ENCODE measurements around the gene GZF1.

- TF ChIP-seq, protein P1, sequence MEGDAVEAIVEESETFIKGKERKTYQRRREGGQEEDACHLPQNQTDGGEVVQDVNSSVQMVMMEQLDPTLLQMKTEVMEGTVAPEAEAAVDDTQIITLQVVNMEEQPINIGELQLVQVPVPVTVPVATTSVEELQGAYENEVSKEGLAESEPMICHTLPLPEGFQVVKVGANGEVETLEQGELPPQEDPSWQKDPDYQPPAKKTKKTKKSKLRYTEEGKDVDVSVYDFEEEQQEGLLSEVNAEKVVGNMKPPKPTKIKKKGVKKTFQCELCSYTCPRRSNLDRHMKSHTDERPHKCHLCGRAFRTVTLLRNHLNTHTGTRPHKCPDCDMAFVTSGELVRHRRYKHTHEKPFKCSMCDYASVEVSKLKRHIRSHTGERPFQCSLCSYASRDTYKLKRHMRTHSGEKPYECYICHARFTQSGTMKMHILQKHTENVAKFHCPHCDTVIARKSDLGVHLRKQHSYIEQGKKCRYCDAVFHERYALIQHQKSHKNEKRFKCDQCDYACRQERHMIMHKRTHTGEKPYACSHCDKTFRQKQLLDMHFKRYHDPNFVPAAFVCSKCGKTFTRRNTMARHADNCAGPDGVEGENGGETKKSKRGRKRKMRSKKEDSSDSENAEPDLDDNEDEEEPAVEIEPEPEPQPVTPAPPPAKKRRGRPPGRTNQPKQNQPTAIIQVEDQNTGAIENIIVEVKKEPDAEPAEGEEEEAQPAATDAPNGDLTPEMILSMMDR (IDR thresholded peaks at IDR 0.05): no peak
- TF ChIP-seq EZH2 (IDR thresholded peaks at IDR 0.05; ENCODE audit: borderline replicate concordance, insufficient read depth, low read depth, low read length, poor library complexity, severe bottlenecking): no peak
Observed at GRCh38 chr20:23403751-23404150, 41.8 kb downstream of the GZF1 start.
